ENCODE results near the gene DLEC1.
"Not testable (repeated sequence)": the region's sequence is repeated elsewhere in the genome, so short reads cannot be mapped to it uniquely, and the experiment has no call there.

Gene DLEC1

GRCh38 chr3:38020342-38020726 lies 18.7 kb upstream of the DLEC1 start:
- no peak for DNase-seq

- DNase-seq, result no peak
Observed at GRCh38 chr3:38021196-38021595, 17.8 kb upstream of the DLEC1 start.

GRCh38 chr3:38022301-38022700 lies 16.7 kb upstream of the DLEC1 start:
- no peak for DNase-seq

- DNase-seq, result no peak
Observed at GRCh38 chr3:38022896-38023709, 15.9 kb upstream of the DLEC1 start.

GRCh38 chr3:38026856-38027255 lies 12.2 kb upstream of the DLEC1 start:
- DNase-seq, result no peak

- no peak for DNase-seq
Observed at GRCh38 chr3:38027466-38028465, 11.2 kb upstream of the DLEC1 start.

- no peak for DNase-seq
Observed at GRCh38 chr3:38028621-38029361, 10.2 kb upstream of the DLEC1 start.

- no peak for DNase-seq
Observed at GRCh38 chr3:38029400-38030125, 9.4 kb upstream of the DLEC1 start, which contains the start of gene PLCD1. Gene PLCD1, minus strand, starts transcription at chr3:38029642. Its CDS starts 103 bp downstream, at chr3:38029539.

- DNase-seq, result no peak
Observed at GRCh38 chr3:38030126-38031021, 8.6 kb upstream of the DLEC1 start.

- DNase-seq, result no peak
Observed at GRCh38 chr3:38031022-38031994, 7.7 kb upstream of the DLEC1 start.

- DNase-seq, result no peak
Observed at GRCh38 chr3:38032328-38032865, 6.6 kb upstream of the DLEC1 start.

GRCh38 chr3:38033586-38033985 lies 5.4 kb upstream of the DLEC1 start:
- DNase-seq, result not testable (repeated sequence)

- DNase-seq, result not testable (repeated sequence)
Observed at GRCh38 chr3:38034335-38034734, 4.7 kb upstream of the DLEC1 start.

GRCh38 chr3:38036286-38036685 lies 2.7 kb upstream of the DLEC1 start:
- DNase-seq, result no peak

GRCh38 chr3:38036906-38037305 lies 2.1 kb upstream of the DLEC1 start:
- DNase-seq, result no peak

GRCh38 chr3:38038447-38038911 lies 529 bp upstream of the DLEC1 start:
- no peak for DNase-seq

- DNase-seq, result no peak
Observed at GRCh38 chr3:38039899-38040261, 872 bp downstream of the DLEC1 start.

GRCh38 chr3:38040401-38040800 lies 1.4 kb downstream of the DLEC1 start:
- DNase-seq, result no peak

- DNase-seq, result no peak
Observed at GRCh38 chr3:38043486-38043885, 4.5 kb downstream of the DLEC1 start.

- DNase-seq, result no peak
Observed at GRCh38 chr3:38046027-38046426, 7.0 kb downstream of the DLEC1 start.

Measured in NCI-H748 treated with DMSO at 0.1 percent for 48 hours (cell line).